Right lobe of liver (tissue), 6 donors: ENCODE data around the gene SLCO2A1. TPM values are rescaled to one million over a fixed set of nuclear protein-coding genes. Genes with fewer than 3 reads are reported as not detected.

Experiments used
- ATAC-seq, 4 donors: fragments of 200-7000 bp; cut with Tn5 transposase; one replicate each; pipeline ENCODE4 v1.9.1; 2020; ENCODE audit warnings: mild to moderate bottlenecking in 4 of 4, moderate library complexity in 4 of 4
- DNase-seq, 3 donors: peaks; one replicate each; pipeline ENCODE4 v3.0.0-alpha.2; 2020
- H3K27ac ChIP-seq, 3 donors: fragments of 200-600 bp; one replicate each; pipeline ENCODE4 v1.8.0; 2022
- H3K27me3 ChIP-seq, 2 donors: fragments of 200-600 bp; one replicate each; pipeline ENCODE4 v1.8.0; 2022
- H3K36me3 ChIP-seq, 4 donors: fragments of 200-600 bp; sonication (generic) in 1 of 4; one replicate each; pipeline versions ENCODE4 v1.5.1 to v1.8.0; 2017 to 2022; ENCODE audit warnings: control low read depth in 1 of 4
- H3K4me1 ChIP-seq, 4 donors: fragments of 200-600 bp; sonication (generic) in 1 of 4; one replicate each; pipeline versions ENCODE4 v1.5.1 to v1.8.0; 2017 to 2022; ENCODE audit warnings: control low read depth in 1 of 4
- H3K4me3 ChIP-seq, 3 donors: fragments of 200-600 bp; one replicate each; pipeline ENCODE4 v1.8.0; 2022
- H3K9me3 ChIP-seq, 4 donors: fragments of 200-600 bp; sonication (generic) in 1 of 4; one replicate each; pipeline versions ENCODE4 v1.5.1 to v1.8.0; 2017 to 2022; ENCODE audit warnings: control low read depth in 1 of 4
- POLR2A ChIP-seq: fragments of 450-650 bp; IDR thresholded peaks from one replicate; pipeline ENCODE4 v1.6.1; 2017; ENCODE audit warnings: antibody characterized with exemption, mild to moderate bottlenecking
- WGBS: methylation state at CpG from one replicate; pipeline ENCODE4 v1.1.6; 2018; ENCODE audit warnings: low coverage, low lambda C conversion rate; ENCODE audit not compliant: insufficient coverage; ENCODE audit errors: missing lambda C conversion rate; 5-methylcytosine and 5-hydroxymethylcytosine counted together
- intact Hi-C, 2 donors: fragments of 100-400 bp; cut with DNase I; formaldehyde crosslinking; loops; one replicate each; pipeline versions ENCODE4 v1.11.2 to v1.14.1; 2022
- total RNA-seq, 6 experiments: library from RNA; depleted of rRNA in 2 of 6; stranded (reverse); fragments of >200 nt in 2 of 6; fragmentation: NEBNext Ultra II Directional in 3 of 6; extraction: Animal tissue kit (Norgen Biotek cat#: 25700) in 3 of 6; gene quantifications; one replicate each; pipeline versions ENCODE4 v1.1.0 to v1.2.4, GENCODE V29; 2016 to 2023
- TF ChIP-seq, protein P1 (sequence below), 4 donors: fragments of 200-600 bp in 3 of 4; fragments of 450-650 bp in 1 of 4; IDR thresholded peaks; one replicate each; pipeline versions ENCODE4 v1.5.1 to v1.8.0; 2016 to 2022; ENCODE audit warnings: antibody characterized with exemption in 4 of 4, mild to moderate bottlenecking in 2 of 4
- donor health status: DM: no; HTN: yes; CAD: no.
- donor health status: DM: no; HTN: no; CAD: no.
- donor health status: DM: no; HTN: no; CAD: no.
- donor health status: DM: no; HTN: yes; CAD: no.
- donor health status: DM: no; HTN: yes; CAD: no.

Gene SLCO2A1
- total RNA-seq, 6 experiments from 2014 or later, result 0.71 to 4.4 (median 1.5) TPM

DNA sequence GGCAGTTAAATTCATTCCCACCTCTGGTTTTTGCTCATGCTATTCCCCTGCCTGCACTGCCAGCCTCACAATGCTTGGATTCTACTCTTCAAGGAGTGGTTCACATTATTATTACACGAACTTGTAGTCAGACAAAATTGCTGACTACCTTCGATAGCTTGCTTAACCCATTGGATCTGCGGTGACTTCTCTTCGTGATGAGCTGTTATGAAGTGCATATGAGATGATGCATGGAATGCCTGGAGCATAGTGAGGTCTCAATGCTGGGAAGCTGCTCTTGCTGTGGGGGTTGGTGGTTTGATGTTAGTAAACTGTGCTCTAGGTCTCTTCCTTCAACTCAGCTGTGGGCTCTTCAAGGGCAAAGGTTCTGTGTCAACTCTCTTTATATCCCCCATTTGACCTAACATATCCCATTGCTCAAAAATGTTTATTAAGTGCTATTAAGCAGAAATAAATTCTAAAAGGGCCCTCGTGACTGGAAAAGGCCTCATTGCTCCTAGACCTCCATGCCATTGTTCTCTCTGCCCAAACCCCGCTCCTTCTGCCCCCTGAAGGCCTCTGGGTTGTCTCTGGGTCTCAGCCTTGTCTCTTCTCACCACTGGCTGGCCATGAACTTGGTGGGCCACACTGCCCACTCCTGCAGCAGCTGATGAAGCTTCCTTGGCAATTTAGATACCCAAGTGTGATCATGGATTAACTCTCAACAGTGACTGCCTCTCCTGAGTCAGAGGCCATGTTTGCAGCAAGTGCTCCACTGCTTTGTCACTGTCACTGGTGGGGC, 4.5 kb upstream of the SLCO2A1 start:
- Histone ChIP-seq H3K9me3 (no peaks in the 10 kb centered on the region), H3K36me3 (no peaks in the 10 kb centered on the region), H3K27ac (no peak overlapping the region), H3K27me3 (no peaks in the 10 kb centered on the region), H3K4me1 (peaks cover 0 to 5% (median 0%) of the 10 kb centered on the region in 4 donors), H3K4me3 (no peak overlapping the region)
- intact Hi-C loops, result no loop called here
- no peak for TF ChIP-seq POLR2A
- TF ChIP-seq, protein P1, sequence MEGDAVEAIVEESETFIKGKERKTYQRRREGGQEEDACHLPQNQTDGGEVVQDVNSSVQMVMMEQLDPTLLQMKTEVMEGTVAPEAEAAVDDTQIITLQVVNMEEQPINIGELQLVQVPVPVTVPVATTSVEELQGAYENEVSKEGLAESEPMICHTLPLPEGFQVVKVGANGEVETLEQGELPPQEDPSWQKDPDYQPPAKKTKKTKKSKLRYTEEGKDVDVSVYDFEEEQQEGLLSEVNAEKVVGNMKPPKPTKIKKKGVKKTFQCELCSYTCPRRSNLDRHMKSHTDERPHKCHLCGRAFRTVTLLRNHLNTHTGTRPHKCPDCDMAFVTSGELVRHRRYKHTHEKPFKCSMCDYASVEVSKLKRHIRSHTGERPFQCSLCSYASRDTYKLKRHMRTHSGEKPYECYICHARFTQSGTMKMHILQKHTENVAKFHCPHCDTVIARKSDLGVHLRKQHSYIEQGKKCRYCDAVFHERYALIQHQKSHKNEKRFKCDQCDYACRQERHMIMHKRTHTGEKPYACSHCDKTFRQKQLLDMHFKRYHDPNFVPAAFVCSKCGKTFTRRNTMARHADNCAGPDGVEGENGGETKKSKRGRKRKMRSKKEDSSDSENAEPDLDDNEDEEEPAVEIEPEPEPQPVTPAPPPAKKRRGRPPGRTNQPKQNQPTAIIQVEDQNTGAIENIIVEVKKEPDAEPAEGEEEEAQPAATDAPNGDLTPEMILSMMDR (IDR thresholded peaks at IDR 0.05), result no peak
- WGBS, result 84% methylated on average over 5 of the region's 6 CpGs
- DNase-seq, result no peak
- ATAC-seq, result no peak

DNA sequence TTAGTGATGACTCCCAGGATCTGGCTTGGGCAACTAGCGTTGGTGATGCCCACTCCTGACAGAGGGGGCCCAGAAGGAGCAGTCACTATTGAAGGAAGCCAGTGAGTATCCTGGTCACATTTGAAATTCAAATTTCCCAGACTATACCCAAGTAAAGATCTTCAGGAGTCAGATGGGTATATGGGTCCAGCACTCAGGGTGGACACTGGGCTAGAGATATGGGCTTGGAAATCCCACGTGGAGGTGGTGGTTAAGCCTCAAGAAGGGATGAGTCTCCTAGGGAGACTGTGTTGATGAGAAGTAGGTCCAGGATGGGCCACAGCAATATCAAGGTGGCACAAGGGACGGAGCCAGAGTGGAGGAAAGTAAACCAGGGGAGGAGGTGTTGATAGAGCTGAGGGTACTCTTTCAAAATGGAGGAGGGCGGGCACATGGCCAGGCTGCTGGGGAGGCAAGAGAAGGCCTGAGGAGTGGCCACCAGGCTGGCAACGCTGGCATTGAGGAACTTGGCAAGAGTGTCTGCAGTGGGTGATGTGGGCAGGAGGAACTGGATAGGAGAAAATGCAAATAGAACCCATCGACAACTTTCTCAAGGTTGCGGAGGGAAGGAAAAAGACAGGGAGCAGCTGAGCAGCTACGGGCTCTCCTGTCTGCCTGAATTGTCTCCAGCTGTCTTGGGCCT, 3.7 kb upstream of the SLCO2A1 start:
- peaks cover 0 to 5% (median 0%) of the 10 kb centered on the region in 4 donors for H3K4me1 ChIP-seq
- TF ChIP-seq, protein P1 (IDR thresholded peaks at IDR 0.05), result no peak
- TF ChIP-seq POLR2A, result no peak
- H3K9me3 ChIP-seq, result no peaks in the 10 kb centered on the region
- no peak overlapping the region for H3K4me3 ChIP-seq
- peaks cover 0 to 6% of the 10 kb centered on the region in 2 donors for H3K27me3 ChIP-seq
- DNase-seq (no peak), ATAC-seq (no peak)
- 56% methylated on average over 5 of the region's 8 CpGs for WGBS
- intact Hi-C loops, result no loop called here
- no peak overlapping the region for H3K27ac ChIP-seq
- H3K36me3 ChIP-seq, result no peaks in the 10 kb centered on the region

DNA sequence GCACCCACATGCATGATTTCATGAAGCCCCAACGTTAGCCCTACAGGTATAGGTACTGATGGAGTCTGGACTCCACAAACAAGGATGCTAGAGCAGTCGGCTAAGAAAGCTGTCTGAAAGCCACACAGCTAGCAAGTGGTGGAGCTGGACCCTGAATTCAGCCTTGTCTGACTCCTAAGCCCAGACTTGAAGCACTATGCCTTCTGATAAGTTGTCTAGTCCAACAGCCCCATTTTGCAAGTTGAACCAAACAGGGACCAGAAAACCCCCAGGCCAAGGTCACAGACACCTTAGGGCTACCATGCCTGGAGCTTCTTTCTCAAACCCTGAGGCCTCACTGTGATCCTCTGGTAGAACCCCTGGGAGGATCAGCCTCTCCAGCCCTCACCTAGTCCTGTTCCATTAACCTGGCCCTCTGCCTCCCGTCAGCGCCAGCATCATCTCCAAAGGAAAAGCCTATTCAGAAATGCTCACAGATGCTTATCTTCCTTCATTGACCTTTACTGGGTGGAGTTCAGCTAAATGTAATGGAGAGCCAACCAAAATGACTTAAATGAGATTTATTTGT, 1.7 kb upstream of the SLCO2A1 start:
- TF ChIP-seq, protein P1 (IDR thresholded peaks at IDR 0.05), result no peak
- TF ChIP-seq POLR2A, result no peak
- no peaks in the 10 kb centered on the region for H3K36me3 ChIP-seq
- no CpG with 5 or more reads among the region's 4 CpGs for WGBS
- no peak overlapping the region for H3K4me3 ChIP-seq
- no peak overlapping the region for H3K27ac ChIP-seq
- no peaks in the 10 kb centered on the region for H3K9me3 ChIP-seq
- intact Hi-C loops, result no loop called here
- ATAC-seq, result no peak
- peaks cover 0 to 10% of the 10 kb centered on the region in 2 donors for H3K27me3 ChIP-seq
- peaks cover 0 to 5% (median 0%) of the 10 kb centered on the region in 4 donors for H3K4me1 ChIP-seq
- DNase-seq, result no peak

DNA sequence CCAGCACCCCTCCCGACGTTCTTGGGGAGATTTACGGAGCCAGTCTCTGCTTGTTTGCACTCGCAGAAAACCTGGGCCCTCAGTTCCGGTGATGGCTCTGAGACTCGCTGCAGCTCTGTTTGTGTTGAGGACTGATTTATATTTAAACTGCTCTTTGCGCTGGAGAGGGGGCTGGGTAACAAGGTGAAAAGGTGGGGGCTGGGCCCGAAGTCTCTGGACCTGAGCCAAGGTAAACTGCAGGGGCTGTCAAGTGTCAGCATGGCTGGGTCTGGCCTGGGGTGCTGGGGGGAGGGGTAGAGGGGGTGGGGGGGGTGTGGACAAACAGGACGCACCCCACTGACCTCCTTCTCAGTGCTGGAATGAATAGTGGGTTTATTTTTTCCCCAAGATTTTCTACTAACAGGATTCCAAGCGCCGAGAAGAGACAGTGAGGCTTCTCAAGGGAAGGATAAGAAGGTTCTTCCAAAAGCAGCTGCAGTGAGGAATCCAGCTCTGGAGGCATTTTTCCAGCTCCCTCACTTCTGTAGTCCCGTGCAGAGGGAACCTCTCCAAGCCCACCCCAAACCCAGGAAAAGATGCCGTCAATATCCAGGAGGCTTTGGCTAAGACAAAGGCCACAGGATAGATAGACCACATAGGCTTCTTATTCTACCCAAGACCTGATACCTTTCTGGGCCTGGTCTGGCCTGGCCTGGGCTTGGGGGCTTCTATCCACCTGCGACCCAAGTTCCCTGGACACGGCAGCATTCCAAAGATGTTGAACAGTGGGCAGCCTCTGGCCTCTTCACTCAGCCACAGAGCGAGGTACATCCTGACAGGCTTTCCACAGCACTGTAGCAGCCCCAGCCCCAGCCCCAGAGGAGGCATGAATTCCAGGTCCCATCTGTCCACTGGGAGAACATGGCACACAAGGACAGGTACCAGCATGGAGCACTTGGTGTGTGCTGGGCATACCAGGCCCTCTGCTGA, 938 bp upstream of the SLCO2A1 start:
- intact Hi-C loops, result no loop called here
- Histone ChIP-seq H3K9me3 (no peaks in the 10 kb centered on the region), H3K27me3 (peaks cover 0 to 10% of the 10 kb centered on the region in 2 donors), H3K36me3 (no peaks in the 10 kb centered on the region), H3K4me1 (peaks cover 0 to 5% (median 0%) of the 10 kb centered on the region in 4 donors), H3K27ac (no peak overlapping the region), H3K4me3 (peak overlapping the region in 1 of 3 donors; percentile 53)
- DNase-seq (no peak), ATAC-seq (no peak)
- 14% methylated on average over 9 of the region's 16 CpGs for WGBS
- TF ChIP-seq, protein P1 (IDR thresholded peaks at IDR 0.05), result no peak
- TF ChIP-seq POLR2A, result no peak
